GM21447 (cell line): ENCODE measurements around the gene MGLL.
"Not testable (repeated sequence)": the region's sequence is repeated elsewhere in the genome, so short reads cannot be mapped to it uniquely, and the experiment has no call there.

Experiments
- ATAC-seq: cut with Tn5 transposase; IDR thresholded peaks from one replicate; pipeline ENCODE4 v1.9.1; 2021; ENCODE audit not compliant: unreplicated experiment

The MGLL gene

GRCh38 chr3:127692501-127693335 is 129.6 kb downstream of the MGLL start:
- no peak for ATAC-seq

GRCh38 chr3:127691974-127692373 is 130.3 kb downstream of the MGLL start:
- no peak for ATAC-seq

- ATAC-seq: no peak
These were observed 130.8 kb downstream of the MGLL start for GRCh38 chr3:127691489-127691888.

GRCh38 chr3:127690823-127691452 is 131.4 kb downstream of the MGLL start:
- no peak for ATAC-seq

GRCh38 chr3:127690106-127690505 is 132.2 kb downstream of the MGLL start:
- ATAC-seq: no peak

- no peak for ATAC-seq
These were observed 133.0 kb downstream of the MGLL start for GRCh38 chr3:127689266-127689860.

- ATAC-seq: no peak
These were observed 133.7 kb downstream of the MGLL start for GRCh38 chr3:127688416-127689265.

GRCh38 chr3:127688022-127688415 is 134.3 kb downstream of the MGLL start:
- ATAC-seq: no peak

- no peak for ATAC-seq
These were observed 135.0 kb downstream of the MGLL start for GRCh38 chr3:127687228-127687737.

GRCh38 chr3:127686512-127686894 is 135.8 kb downstream of the MGLL start:
- ATAC-seq: no peak

GRCh38 chr3:127685708-127686511 is 136.4 kb downstream of the MGLL start:
- no peak for ATAC-seq

GRCh38 chr3:127684871-127685707 is 137.2 kb downstream of the MGLL start:
- no peak for ATAC-seq

GRCh38 chr3:127682561-127682960 is 139.8 kb downstream of the MGLL start:
- no peak for ATAC-seq

GRCh38 chr3:127682175-127682554 is 140.2 kb downstream of the MGLL start:
- ATAC-seq: not testable (repeated sequence)

- ATAC-seq: no peak
These were observed 141.5 kb downstream of the MGLL start for GRCh38 chr3:127680798-127681221.

- no peak for ATAC-seq
These were observed 142.1 kb downstream of the MGLL start for GRCh38 chr3:127680146-127680661.

- no peak for ATAC-seq
These were observed 142.7 kb downstream of the MGLL start for GRCh38 chr3:127679534-127680145.
